WERI-Rb-1 (cell line): ENCODE measurements around the gene LILRB1.
"Not testable (repeated sequence)": the region's sequence is repeated elsewhere in the genome, so short reads cannot be mapped to it uniquely, and the experiment has no call there.

ENCODE experiments used
- DNase-seq: peaks from one replicate; pipeline ENCODE4 v3.0.0-alpha.2; 2020
- H3K27ac ChIP-seq: fragments of 250-450 bp; sonication (Bioruptor Pico); 2 replicates; pipeline ENCODE4 v1.5.1; 2020; ENCODE audit warnings: mild to moderate bottlenecking, moderate library complexity
- H3K27me3 ChIP-seq: fragments of 250-450 bp; sonication (Bioruptor Pico); 2 replicates; pipeline ENCODE4 v1.5.1; 2021; ENCODE audit warnings: mild to moderate bottlenecking, low read depth, moderate library complexity; ENCODE audit not compliant: insufficient read depth, severe bottlenecking
- H3K36me3 ChIP-seq: fragments of 250-450 bp; sonication (Bioruptor Pico); 2 replicates; pipeline ENCODE4 v1.5.1; 2020; ENCODE audit warnings: mild to moderate bottlenecking, moderate library complexity
- H3K4me3 ChIP-seq: 2 replicates; pipeline ENCODE4 v1.5.1; 2011; ENCODE audit warnings: low read depth, mild to moderate bottlenecking, control low read depth, low read length
- H3K9me3 ChIP-seq: fragments of 250-450 bp; sonication (Bioruptor Pico); 2 replicates; pipeline ENCODE4 v1.5.1; 2021; ENCODE audit warnings: mild to moderate bottlenecking, moderate library complexity; ENCODE audit not compliant: severe bottlenecking
- TF ChIP-seq, protein P1 (sequence below): IDR thresholded peaks from 2 replicates; pipeline ENCODE4 v1.5.1; 2011; ENCODE audit warnings: low read depth, mild to moderate bottlenecking, control low read depth, inconsistent platforms, low read length

The LILRB1 gene

GRCh38 chr19:54630262-54630661 is at the start of gene LILRB1:
Gene LILRB1, plus strand, starts transcription at chr19:54630484. Its CDS starts 590 bp downstream, at chr19:54631074.
- H3K36me3 ChIP-seq, DNase-seq, H3K4me3 ChIP-seq, H3K9me3 ChIP-seq, H3K27ac ChIP-seq: not testable (repeated sequence)
- H3K27me3 ChIP-seq: peaks cover 34% of the 10 kb centered on the region

DNA sequence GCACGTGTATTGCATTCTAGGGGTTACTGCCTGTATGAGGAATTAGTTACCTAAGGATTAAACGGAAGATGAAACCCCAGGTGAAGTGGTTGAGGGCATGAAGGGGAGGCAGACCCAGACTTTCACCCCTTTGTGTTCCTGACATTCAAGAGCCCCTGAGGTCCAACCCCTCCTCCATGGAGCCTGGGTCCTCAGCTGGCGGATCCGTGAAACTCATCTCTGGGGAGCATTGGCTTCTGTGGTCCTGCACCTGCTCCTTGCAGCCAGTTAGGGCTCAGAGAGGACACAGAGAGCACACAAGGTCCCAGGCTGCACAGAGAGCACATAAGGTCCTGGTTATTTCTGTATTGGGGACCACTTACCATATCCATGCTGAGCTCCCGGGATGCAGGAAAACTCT is 43.9 kb upstream of the LILRB1 start:
- Histone ChIP-seq H3K27me3 (peaks cover 60% of the 10 kb centered on the region), H3K4me3 (no peak overlapping the region), H3K36me3 (no peaks in the 10 kb centered on the region), H3K9me3 (no peaks in the 10 kb centered on the region), H3K27ac (no peak overlapping the region)
- DNase-seq: no peak
- TF ChIP-seq, protein P1, sequence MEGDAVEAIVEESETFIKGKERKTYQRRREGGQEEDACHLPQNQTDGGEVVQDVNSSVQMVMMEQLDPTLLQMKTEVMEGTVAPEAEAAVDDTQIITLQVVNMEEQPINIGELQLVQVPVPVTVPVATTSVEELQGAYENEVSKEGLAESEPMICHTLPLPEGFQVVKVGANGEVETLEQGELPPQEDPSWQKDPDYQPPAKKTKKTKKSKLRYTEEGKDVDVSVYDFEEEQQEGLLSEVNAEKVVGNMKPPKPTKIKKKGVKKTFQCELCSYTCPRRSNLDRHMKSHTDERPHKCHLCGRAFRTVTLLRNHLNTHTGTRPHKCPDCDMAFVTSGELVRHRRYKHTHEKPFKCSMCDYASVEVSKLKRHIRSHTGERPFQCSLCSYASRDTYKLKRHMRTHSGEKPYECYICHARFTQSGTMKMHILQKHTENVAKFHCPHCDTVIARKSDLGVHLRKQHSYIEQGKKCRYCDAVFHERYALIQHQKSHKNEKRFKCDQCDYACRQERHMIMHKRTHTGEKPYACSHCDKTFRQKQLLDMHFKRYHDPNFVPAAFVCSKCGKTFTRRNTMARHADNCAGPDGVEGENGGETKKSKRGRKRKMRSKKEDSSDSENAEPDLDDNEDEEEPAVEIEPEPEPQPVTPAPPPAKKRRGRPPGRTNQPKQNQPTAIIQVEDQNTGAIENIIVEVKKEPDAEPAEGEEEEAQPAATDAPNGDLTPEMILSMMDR: no peak

GRCh38 chr19:54587026-54587425 is 43.3 kb upstream of the LILRB1 start:
- H3K27me3 ChIP-seq: peaks cover 60% of the 10 kb centered on the region
- TF ChIP-seq, protein P1: no peak
- no peak for DNase-seq
- H3K36me3 ChIP-seq: no peaks in the 10 kb centered on the region
- no peaks in the 10 kb centered on the region for H3K9me3 ChIP-seq
- H3K27ac ChIP-seq: no peak overlapping the region
- H3K4me3 ChIP-seq: no peak overlapping the region

DNA sequence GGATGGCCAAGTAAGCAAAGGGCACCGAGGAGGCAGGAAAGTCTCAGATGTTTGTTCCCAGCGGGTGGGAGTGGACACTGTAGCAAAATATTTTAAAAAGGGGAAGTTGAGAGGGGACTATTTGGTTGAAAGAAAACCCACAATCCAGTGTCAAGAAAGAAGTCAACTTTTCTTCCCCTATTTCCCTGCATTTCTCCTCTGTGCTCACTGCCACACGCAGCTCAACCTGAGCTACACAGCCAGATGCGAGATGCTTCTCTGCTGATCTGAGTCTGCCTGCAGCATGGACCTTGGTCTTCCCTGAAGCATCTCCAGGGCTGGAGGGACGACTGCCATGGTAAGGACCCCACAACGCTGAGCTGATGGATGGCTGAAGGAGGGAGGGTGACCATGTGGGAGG is 36.8 kb upstream of the LILRB1 start, which contains the start of gene LILRA1:
Gene LILRA1, plus strand, starts transcription at position 188 of the 400 bp plus-strand sequence. CDS start 613 bp downstream, outside the sequence.
- H3K27me3 ChIP-seq: peaks cover 54% of the 10 kb centered on the region
- not testable (repeated sequence) for H3K4me3 ChIP-seq, DNase-seq, H3K27ac ChIP-seq, H3K9me3 ChIP-seq, H3K36me3 ChIP-seq

DNA sequence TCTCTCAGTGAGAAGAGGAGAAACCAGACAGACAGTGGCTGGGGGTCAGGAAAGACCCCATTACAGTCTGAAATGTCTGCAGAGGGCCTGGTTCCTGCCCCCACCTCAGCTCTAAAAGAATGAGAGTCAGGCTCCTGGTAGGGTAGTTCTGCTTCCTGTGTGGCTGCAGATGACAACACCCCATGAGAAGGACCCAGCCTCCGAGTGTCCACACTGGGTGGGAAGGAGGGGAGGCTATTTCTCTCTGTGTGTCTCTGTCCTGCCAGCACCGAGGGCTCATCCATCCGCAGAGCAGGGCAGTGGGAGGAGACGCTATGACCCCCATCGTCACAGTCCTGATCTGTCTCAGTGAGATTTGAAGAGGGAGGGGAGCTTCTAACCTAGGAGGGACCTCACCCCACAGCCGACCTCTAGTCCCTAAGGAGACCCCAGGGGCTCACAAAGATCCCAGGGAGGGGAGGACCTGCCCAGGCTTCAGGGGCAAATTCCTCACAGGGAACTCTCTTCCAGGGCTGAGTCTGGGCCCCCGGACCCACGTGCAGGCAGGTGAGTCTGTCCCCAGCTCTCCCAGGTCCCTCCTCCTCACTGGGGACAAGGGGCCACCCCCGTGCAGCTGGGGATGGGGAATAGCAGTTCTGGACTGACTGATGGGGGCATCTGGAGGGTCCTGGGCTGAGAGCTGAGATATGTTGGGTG is 36.2 kb upstream of the LILRB1 start:
- not testable (repeated sequence) for H3K27ac ChIP-seq, DNase-seq, H3K9me3 ChIP-seq, H3K4me3 ChIP-seq, H3K36me3 ChIP-seq
- H3K27me3 ChIP-seq: peaks cover 55% of the 10 kb centered on the region

DNA sequence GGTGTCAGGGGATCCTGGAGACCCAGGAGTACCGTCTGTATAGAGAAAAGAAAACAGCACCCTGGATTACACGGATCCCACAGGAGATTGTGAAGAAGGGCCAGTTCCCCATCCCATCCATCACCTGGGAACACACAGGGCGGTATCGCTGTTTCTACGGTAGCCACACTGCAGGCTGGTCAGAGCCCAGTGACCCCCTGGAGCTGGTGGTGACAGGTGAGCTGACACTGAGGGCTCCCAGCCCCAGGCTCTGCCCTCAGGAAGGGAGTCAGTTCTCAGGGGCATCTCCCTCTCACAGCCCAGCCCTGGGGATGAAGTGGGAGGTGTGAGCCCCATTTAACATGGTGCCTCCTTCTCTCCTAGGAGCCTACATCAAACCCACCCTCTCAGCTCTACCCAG is 35.5 kb upstream of the LILRB1 start:
- TF ChIP-seq, protein P1: no peak
- DNase-seq: no peak
- H3K36me3 ChIP-seq: no peaks in the 10 kb centered on the region
- H3K4me3 ChIP-seq: no peak overlapping the region
- peaks cover 55% of the 10 kb centered on the region for H3K27me3 ChIP-seq
- H3K9me3 ChIP-seq: no peaks in the 10 kb centered on the region
- H3K27ac ChIP-seq: no peak overlapping the region

DNA sequence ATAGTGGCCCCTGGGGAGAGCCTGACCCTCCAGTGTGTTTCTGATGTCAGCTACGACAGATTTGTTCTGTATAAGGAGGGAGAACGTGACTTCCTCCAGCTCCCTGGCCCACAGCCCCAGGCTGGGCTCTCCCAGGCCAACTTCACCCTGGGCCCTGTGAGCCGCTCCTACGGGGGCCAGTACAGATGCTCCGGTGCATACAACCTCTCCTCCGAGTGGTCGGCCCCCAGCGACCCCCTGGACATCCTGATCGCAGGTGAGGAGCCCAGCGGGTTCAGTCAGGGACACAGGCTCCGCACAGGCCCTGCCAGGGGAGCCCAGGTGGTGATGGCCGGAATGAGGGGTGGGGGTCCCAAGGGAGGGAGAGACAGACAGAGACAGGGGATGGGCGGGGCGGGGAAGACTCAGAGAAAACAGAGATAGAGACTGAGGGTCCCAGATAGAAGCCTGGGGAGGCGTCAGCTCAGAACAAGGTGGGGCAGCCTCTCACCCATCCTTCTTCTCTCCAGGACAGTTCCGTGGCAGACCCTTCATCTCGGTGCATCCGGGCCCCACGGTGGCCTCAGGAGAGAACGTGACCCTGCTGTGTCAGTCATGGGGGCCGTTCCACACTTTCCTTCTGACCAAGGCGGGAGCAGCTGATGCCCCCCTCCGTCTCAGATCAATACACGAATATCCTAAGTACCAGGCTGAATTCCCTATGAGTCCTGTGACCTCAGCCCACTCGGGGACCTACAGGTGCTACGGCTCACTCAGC is 34.4 kb upstream of the LILRB1 start:
- H3K27ac ChIP-seq, H3K9me3 ChIP-seq, H3K36me3 ChIP-seq, H3K4me3 ChIP-seq, DNase-seq: not testable (repeated sequence)
- H3K27me3 ChIP-seq: peaks cover 50% of the 10 kb centered on the region
